H1 (cell line): ENCODE results near the gene MPV17L2. TPM values are rescaled to one million over a fixed set of nuclear protein-coding genes. Genes with fewer than 3 reads are reported as not detected.

ENCODE experiments used
- BCL11A ChIP-seq, 2 experiments: IDR thresholded peaks; one replicate each; pipeline ENCODE4 v1.6.1; 2011; ENCODE audit warnings: low read depth in 2 of 2, low read length in 2 of 2, mild to moderate bottlenecking in 2 of 2
- CBX5 ChIP-seq: fragments of 300-800, 300-1000 bp; sonication (generic); IDR thresholded peaks from 2 replicates; pipeline ENCODE4 v1.7.1; 2016; ENCODE audit warnings: antibody characterized with exemption, low read length, low read depth
- EGR1 ChIP-seq: IDR thresholded peaks from 2 replicates; pipeline ENCODE4 v1.6.1; 2011; ENCODE audit warnings: low read depth, low read length, borderline replicate concordance
- SUZ12 ChIP-seq: fragments of 200-600 bp; sonication (generic); IDR thresholded peaks from 2 replicates; pipeline ENCODE4 v1.6.1; 2012; ENCODE audit warnings: mild to moderate bottlenecking, inconsistent platforms, low read length, moderate library complexity, mixed read lengths
- polyA plus RNA-seq, 7 experiments: library from polyadenylated mRNA; depleted of rRNA in 3 of 7; stranded (reverse) in 5 of 7; unstranded in 2 of 7; fragments of >200 nt in 5 of 7; fragments of 200-250 nt in 2 of 7; gene quantifications; 1 replicate in 5 of 7; 2 replicates in 1 of 7; 4 replicates in 1 of 7; pipeline versions ENCODE4 v1.2.1 to v1.2.3, GENCODE V29; 2011 to 2013; ENCODE audit warnings: missing spikeins in 2 of 7, mixed read lengths in 2 of 7
- total RNA-seq: library from RNA; stranded (reverse); fragmentation: NEBNext Ultra II Directional; extraction: Animal tissue kit (Norgen Biotek cat#: 25700); gene quantifications from 2 replicates; pipeline ENCODE4 v1.2.1, GENCODE V29; 2021

The MPV17L2 gene
- total and polyA plus RNA-seq, 2 of the 8 experiments (the other 6 are each of a cell fraction or from before 2014, with no cell fraction given) = 24.2 to 82.6 TPM

DNA sequence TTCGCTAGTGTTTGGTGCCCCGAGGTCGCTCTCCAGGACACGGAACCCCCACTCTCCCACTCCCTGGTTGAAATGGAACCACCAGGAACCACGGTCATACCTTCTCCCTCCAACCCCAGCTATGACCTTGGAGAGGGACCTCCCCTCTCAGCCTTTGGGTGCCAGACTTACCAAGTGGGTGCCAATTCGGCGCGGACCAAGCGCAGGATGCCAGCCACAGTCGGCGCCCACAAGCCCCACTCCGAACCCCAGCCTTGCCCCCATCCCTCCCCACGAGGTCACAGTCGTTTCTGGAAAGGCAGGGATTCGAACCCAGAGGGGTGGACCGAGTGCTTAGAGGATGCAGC lies 32.3 kb downstream of the MPV17L2 start (continued):
- TF ChIP-seq EGR1 (no peak), BCL11A (IDR thresholded peaks at IDR 0.05; ENCODE audit: low read depth in 2 of 2, low read length in 2 of 2) (no peak), CBX5 (no peak), SUZ12 (peak; percentile 73)
- TF ChIP-seq, all 59 proteins: peak for 3
